AG09309 (cell line): Measurements from ENCODE around the gene LDLRAD3.

Experiments
- DNase-seq: peaks from one replicate; pipeline ENCODE4 v3.0.0-alpha.2; 2010; ENCODE audit warnings: low read depth
- H3K4me3 ChIP-seq: 2 replicates; pipeline ENCODE4 v1.5.1; 2011; ENCODE audit warnings: mild to moderate bottlenecking, low read depth, low read length, moderate library complexity; ENCODE audit not compliant: control insufficient read depth
- CTCF ChIP-seq: IDR thresholded peaks from 2 replicates; pipeline ENCODE4 v1.5.1; 2011; ENCODE audit warnings: mild to moderate bottlenecking, low read depth, low read length, inconsistent platforms; ENCODE audit not compliant: insufficient read depth, control insufficient read depth; ENCODE audit errors: missing control alignments

The LDLRAD3 gene

GRCh38 chr11:36054628-36055027, 110.8 kb downstream of the LDLRAD3 start:
- no peak overlapping the region for H3K4me3 ChIP-seq
- DNase-seq = no peak
- no peak for TF ChIP-seq CTCF

GRCh38 chr11:36056160-36056751, 112.4 kb downstream of the LDLRAD3 start:
- TF ChIP-seq CTCF = peak; percentile 50
- no peak overlapping the region for H3K4me3 ChIP-seq
- no peak for DNase-seq

GRCh38 chr11:36057379-36058042, 113.6 kb downstream of the LDLRAD3 start:
- DNase-seq = no peak
- TF ChIP-seq CTCF = no peak
- H3K4me3 ChIP-seq = no peak overlapping the region

GRCh38 chr11:36059660-36060059, 115.8 kb downstream of the LDLRAD3 start:
- TF ChIP-seq CTCF = no peak

GRCh38 chr11:36060926-36061325, 117.1 kb downstream of the LDLRAD3 start:
- H3K4me3 ChIP-seq = no peak overlapping the region
- no peak for DNase-seq
- TF ChIP-seq CTCF = no peak

More at GRCh38 chr11:36059660-36060059, 115.8 kb downstream of the LDLRAD3 start:
- DNase-seq = no peak
- no peak overlapping the region for H3K4me3 ChIP-seq

- TF ChIP-seq CTCF = no peak
- no peak overlapping the region for H3K4me3 ChIP-seq
- no peak for DNase-seq
These were observed 117.6 kb downstream of the LDLRAD3 start for GRCh38 chr11:36061471-36061870.
